NCI-H2196 treated with DMSO at 0.1 percent for 48 hours (cell line): Measurements from ENCODE around the gene RAB3GAP1.

Source experiments
- DNase-seq: peaks from one replicate; lab custom pipeline; 2025; ENCODE audit not compliant: unreplicated experiment; lab: John Stamatoyannopoulos, UW

Gene RAB3GAP1

DNA sequence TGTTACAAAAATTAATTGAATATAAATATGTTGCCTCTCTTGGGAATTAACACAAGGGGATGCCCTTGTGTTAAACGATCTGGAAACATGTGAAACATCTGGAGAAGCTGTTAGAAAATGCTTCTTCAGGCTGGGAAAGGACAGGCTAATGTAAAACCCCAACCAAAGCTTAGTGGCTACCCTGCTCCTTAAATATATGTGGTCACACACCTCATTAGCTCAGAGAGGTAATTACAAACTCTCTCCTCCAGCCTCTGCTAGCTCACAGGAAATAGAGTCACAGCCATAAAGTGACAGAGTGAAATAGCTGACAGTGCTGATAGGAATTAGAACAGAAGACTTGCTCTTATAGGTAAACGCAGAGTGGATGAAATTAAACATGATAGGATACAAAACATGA, 155.9 kb downstream of the RAB3GAP1 start:
- no peak for DNase-seq

DNA sequence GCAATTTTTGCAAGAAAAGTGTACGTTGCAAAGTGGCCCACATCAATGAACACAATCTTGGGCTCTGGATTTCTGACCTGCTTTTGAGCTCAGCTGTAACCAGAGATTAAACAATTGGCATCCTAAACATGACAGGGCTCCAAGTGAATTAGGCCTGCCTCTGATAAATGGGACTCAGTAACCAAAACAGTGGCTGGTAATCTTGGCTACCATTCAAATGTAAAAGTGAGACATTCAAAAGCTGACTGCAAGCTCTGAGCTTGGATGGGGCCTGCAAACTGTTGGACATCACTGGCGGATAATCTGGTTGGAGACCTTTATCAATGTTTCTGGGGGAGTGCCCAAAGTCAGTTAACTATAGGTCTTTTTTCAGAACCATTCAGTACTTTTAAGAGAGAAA, 160.7 kb downstream of the RAB3GAP1 start:
- DNase-seq = no peak

DNA sequence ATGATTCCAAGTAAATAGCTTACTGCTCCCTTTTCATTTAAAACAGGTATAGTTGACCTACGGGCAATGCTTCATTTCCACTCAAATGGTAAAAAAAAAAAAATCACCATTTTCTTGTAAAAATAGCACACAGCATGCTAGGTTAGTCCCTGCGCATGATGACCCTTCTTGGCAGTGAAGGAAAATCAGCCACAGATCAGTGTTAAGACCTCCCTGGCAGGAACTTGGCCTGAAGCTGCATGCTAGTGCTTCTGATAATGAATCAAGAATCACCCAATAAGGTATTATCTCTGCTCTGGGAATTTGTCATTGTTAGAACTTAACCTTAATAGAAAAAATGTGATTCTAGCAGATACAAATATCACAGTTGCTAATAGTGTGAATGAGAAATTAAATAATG, 166.3 kb downstream of the RAB3GAP1 start:
- no peak for DNase-seq

DNA sequence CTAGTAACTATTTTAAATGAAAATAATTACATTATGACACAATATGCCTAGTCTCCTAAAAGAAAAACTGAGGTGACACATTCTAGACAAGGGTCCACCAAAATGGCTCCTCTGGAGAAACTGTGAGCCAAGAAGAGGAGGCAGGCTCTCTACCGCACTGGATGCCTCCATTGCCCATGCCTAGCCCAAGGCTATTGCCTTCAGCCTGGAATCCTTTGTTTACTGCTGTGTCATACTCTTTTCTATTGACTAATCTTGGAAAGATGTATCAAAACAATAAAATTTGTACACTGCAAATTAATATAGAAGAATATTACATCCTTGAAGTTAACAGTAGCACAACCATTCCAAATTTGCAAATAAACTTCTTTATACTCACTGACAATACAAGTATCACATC, 167.1 kb downstream of the RAB3GAP1 start:
- DNase-seq = no peak
